GM12878 (cell line): Measurements from ENCODE around the gene PDIK1L. TPM values are rescaled to one million over a fixed set of nuclear protein-coding genes. Genes with fewer than 3 reads are reported as not detected.

Experiments
- ATAC-seq: fragments of 200-7000 bp; cut with Tn5 transposase; 3 replicates; pipeline ENCODE4 v1.9.1; 2020; ENCODE audit warnings: mild to moderate bottlenecking, moderate library complexity
- BruUV-seq: library from RNA; stranded (reverse); fragments of 400-500 nt; replicated peaks from 2 replicates; lab custom pipeline; 2021; lab: Mats Ljungman, UMichigan
- CTCF ChIA-PET: fragments of 300-600 bp; sonication (Branson Sonifier 250); formaldehyde crosslinking; extraction: SDS; loops from one replicate; lab custom pipeline; 2021; ENCODE audit warnings: inconsistent platforms; lab: Yijun Ruan, JAX
- POLR2A ChIA-PET: fragments of 350-600 bp; formaldehyde crosslinking; extraction: SDS; loops from one replicate; lab custom pipeline; 2021; ENCODE audit warnings: inconsistent platforms; lab: Charles Lee
- RAD21 ChIA-PET: fragments of 300-600 bp; sonication (Branson Sonifier 250); formaldehyde crosslinking; loops from one replicate; lab custom pipeline; 2023; ENCODE audit warnings: antibody characterized with exemption; ENCODE audit not compliant: unreplicated experiment; lab: Charles Lee
- SMC1A ChIA-PET: fragments of 300-600 bp; sonication (Branson Sonifier 250); formaldehyde crosslinking; loops from one replicate; lab custom pipeline; 2023; ENCODE audit not compliant: unreplicated experiment, uncharacterized antibody; lab: Charles Lee
- DNase-seq: peaks from one replicate; pipeline ENCODE4 v3.0.0-alpha.2; 2011; ENCODE audit warnings: low read depth, low spot score
- FAIRE-seq: peaks from 3 replicates; lab custom pipeline; 2011; peaks lifted over from hg19 to GRCh38; lab: Jason Lieb, UNC
- H2AFZ ChIP-seq: 2 replicates; pipeline ENCODE4 v1.6.0; 2011; ENCODE audit warnings: low read depth, low read length, control low read depth; ENCODE audit not compliant: control insufficient read depth
- H3K27ac ChIP-seq: 2 replicates; pipeline ENCODE4 v1.5.1; 2011; ENCODE audit warnings: control low read depth; ENCODE audit not compliant: control insufficient read depth, insufficient read depth
- H3K27me3 ChIP-seq, 2 experiments: replicated peaks in 1 of 2; 2 replicates each; pipeline versions ENCODE4 v1.6.0 to v1.6.1; 2011; ENCODE audit warnings: low read length in 1 of 2; ENCODE audit not compliant: control insufficient read depth in 2 of 2, insufficient read depth in 2 of 2
- H3K36me3 ChIP-seq, 2 experiments: 2 replicates each; pipeline ENCODE4 v1.5.1; 2011; ENCODE audit warnings: low read length in 1 of 2; ENCODE audit not compliant: control insufficient read depth in 2 of 2, insufficient read depth in 2 of 2
- H3K4me1 ChIP-seq: 2 replicates; pipeline ENCODE4 v1.6.1; 2011; ENCODE audit warnings: mild to moderate bottlenecking, low read length, moderate library complexity, mixed read lengths; ENCODE audit not compliant: control insufficient read depth, insufficient read depth
- H3K4me2 ChIP-seq: 2 replicates; pipeline ENCODE4 v1.6.0; 2011; ENCODE audit warnings: control low read depth; ENCODE audit not compliant: control insufficient read depth, insufficient read depth
- H3K4me3 ChIP-seq: fragments of 200-600 bp; sonication (generic); 2 replicates; pipeline ENCODE4 v1.5.1; 2016
- H3K79me2 ChIP-seq: 2 replicates; pipeline ENCODE4 v1.6.0; 2011; ENCODE audit warnings: low read length; ENCODE audit not compliant: control insufficient read depth, insufficient read depth
- H3K9ac ChIP-seq: 2 replicates; pipeline ENCODE4 v1.8.0; 2011; ENCODE audit warnings: low read length, control low read depth, mixed read lengths; ENCODE audit not compliant: control insufficient read depth, insufficient read depth
- H3K9me3 ChIP-seq: replicated peaks from 3 replicates; pipeline ENCODE4 v1.5.1; 2011; ENCODE audit warnings: mild to moderate bottlenecking, low read length; ENCODE audit not compliant: control insufficient read depth, insufficient read depth
- H4K20me1 ChIP-seq: 2 replicates; pipeline ENCODE4 v1.6.0; 2011; ENCODE audit not compliant: control insufficient read depth, insufficient read depth
- MEF2A ChIP-seq: IDR thresholded peaks from 2 replicates; pipeline ENCODE4 v1.6.1; 2011; ENCODE audit warnings: low read depth, mild to moderate bottlenecking, low read length, moderate library complexity; ENCODE audit not compliant: insufficient read depth
- SPI1 ChIP-seq: IDR thresholded peaks from 2 replicates; pipeline ENCODE4 v1.6.1; 2011; ENCODE audit warnings: low read depth, mild to moderate bottlenecking, low read length, moderate library complexity, borderline replicate concordance; ENCODE audit not compliant: insufficient read depth
- WGBS: methylation state at CpG from one replicate; pipeline ENCODE4 v1.1.6; 2016; ENCODE audit warnings: low lambda C conversion rate; ENCODE audit not compliant: insufficient replicate concordance, insufficient coverage; ENCODE audit errors: missing lambda C conversion rate; 5-methylcytosine and 5-hydroxymethylcytosine counted together
- in situ Hi-C: fragments of 300-500 bp; cut with MboI; formaldehyde crosslinking; loops from 9 replicates; pipeline ENCODE4 v1.14.3; 2018; ENCODE audit warnings: mixed read lengths
- intact Hi-C: fragments of 100-400 bp; cut with micrococcal nuclease; formaldehyde crosslinking; loops from one replicate; pipeline ENCODE4 v1.14.2; 2022; ENCODE audit not compliant: unreplicated experiment
- polyA plus RNA-seq, 11 experiments: library from polyadenylated mRNA; depleted of rRNA in 4 of 11; unstranded in 6 of 11; stranded (reverse) in 5 of 11; fragments of >200 nt; fragmentation: Nextera tagmentation in 4 of 11; fragmentation: Illumina TruSeq in 1 of 11; extraction: Ambion mirVana in 4 of 11; extraction: Trizol in 1 of 11; gene quantifications; 1 replicate in 1 of 11; 2 replicates in 10 of 11; pipeline versions ENCODE4 v1.2.1 to v1.2.3, GENCODE V29; 2011 to 2016; ENCODE audit warnings: inconsistent platforms in 2 of 11, missing spikeins in 2 of 11, low read depth in 1 of 11
- total RNA-seq, 4 experiments: library from RNA; depleted of rRNA in 3 of 4; stranded (reverse); fragments of >200 nt in 3 of 4; fragmentation: Illumina TruSeq in 1 of 4; extraction: Trizol in 1 of 4; gene quantifications; 2 replicates each; pipeline versions ENCODE4 v1.2.1 to v1.2.3, GENCODE V29; 2013 to 2021

The PDIK1L gene
- total and polyA plus RNA-seq, 10 of the 15 experiments (the other 5 are each of a cell fraction or from before 2014, with no cell fraction given): 4.0 to 15.9 (median 10.5) TPM

GRCh38 chr1:26155370-26156284 lies 44.0 kb downstream of the PDIK1L start:
- ChIA-PET POLR2A (no interaction called here), CTCF (interaction anchor here (0.8 to 4.8 kb wide), 5 partner anchors 11 to 128 kb away, joined by 3 to 24 read pairs (median 3); partner anchors contain the start of genes CEP85 and ZNF593), SMC1A (interaction anchor here (2.3 kb wide), 1 partner anchor 11 kb away, joined by 11 read pairs; no protein-coding TSS in a partner anchor), RAD21 (no interaction called here)
- 17% methylated on average over 21 of the region's 21 CpGs for whole genome bisulfite sequencing
- no peaks in the 10 kb centered on the region for H3K79me2 ChIP-seq
- H3K4me3 ChIP-seq: no peak overlapping the region
- peaks cover 1 to 12% of the 10 kb centered on the region in 2 experiments for H3K27me3 ChIP-seq
- no peak for TF ChIP-seq MEF2A
- H2AFZ ChIP-seq: no peak overlapping the region
- H3K4me2 ChIP-seq: no peak overlapping the region
- no peak overlapping the region for H3K27ac ChIP-seq
- ATAC-seq (no peak), DNase-seq (no peak), FAIRE-seq (no peak)
- H3K36me3 ChIP-seq: no peaks in the 10 kb centered on the region
- BruUV-seq: no TSS peak
- no peaks in the 10 kb centered on the region for H4K20me1 ChIP-seq
- H3K4me1 ChIP-seq: no peaks in the 10 kb centered on the region
- H3K9ac ChIP-seq: no peak overlapping the region
- in situ Hi-C loops (no loop called here), intact Hi-C loops (no loop called here)
- no peaks in the 10 kb centered on the region for H3K9me3 ChIP-seq

DNA sequence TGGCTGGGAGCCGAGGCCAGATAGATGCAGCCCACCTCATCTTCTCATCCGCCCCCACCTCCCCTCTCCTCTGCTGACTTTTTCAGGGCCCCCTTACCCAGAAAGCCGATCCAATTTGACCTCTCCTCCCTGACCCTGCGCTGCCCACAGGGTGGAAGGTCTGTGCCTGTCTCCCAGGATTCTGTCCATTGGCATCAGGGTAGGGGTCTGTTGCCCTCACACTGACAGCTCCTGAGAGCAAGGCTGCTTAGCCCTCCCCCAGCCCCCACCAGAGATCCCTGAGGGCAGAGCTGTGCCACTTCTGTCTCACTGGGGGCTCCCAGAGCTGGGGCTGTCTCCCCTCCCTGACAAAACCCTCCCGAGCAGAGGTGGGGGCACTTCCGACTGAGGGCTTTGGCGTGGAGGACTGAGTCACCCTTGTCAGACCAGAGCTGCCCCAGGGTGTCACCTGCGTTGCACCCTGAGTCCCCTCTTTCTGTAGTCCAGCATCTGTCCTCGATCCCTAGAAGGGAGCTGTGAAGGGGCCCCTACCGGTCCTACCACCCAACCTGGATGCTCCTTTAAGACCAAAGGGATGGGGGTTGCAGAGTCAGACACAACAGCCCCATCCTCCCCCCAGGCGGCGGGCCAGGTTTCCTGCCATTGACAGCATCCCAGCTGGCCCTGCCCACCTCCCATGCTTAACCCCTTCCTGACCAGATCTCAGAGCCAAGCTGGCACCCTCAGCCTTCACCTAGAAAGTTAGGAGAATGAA lies 44.8 kb downstream of the PDIK1L start:
- in situ Hi-C loops (no loop called here), intact Hi-C loops (no loop called here)
- ChIA-PET RAD21 (interaction anchor here (0.8 kb wide), 1 partner anchor 55 kb away, joined by 3 read pairs; no protein-coding TSS in a partner anchor), POLR2A (no interaction called here), CTCF (interaction anchor here (1.2 to 4.8 kb wide), 8 partner anchors 8 to 261 kb away, joined by 3 to 24 read pairs (median 4); partner anchors contain the start of genes C1orf232, CEP85 and ZNF593), SMC1A (interaction anchor here (2.3 kb wide), 1 partner anchor 11 kb away, joined by 11 read pairs; no protein-coding TSS in a partner anchor)
- Histone ChIP-seq H3K79me2 (no peaks in the 10 kb centered on the region), H3K27me3 (peaks cover 1 to 12% of the 10 kb centered on the region in 2 experiments), H3K27ac (no peak overlapping the region), H3K9me3 (no peaks in the 10 kb centered on the region), H3K4me3 (no peak overlapping the region), H3K9ac (no peak overlapping the region), H3K4me2 (no peak overlapping the region), H3K4me1 (no peaks in the 10 kb centered on the region), H2AFZ (no peak overlapping the region), H4K20me1 (no peaks in the 10 kb centered on the region), H3K36me3 (no peaks in the 10 kb centered on the region)
- no TSS peak for BruUV-seq
- no peak for FAIRE-seq
- 7% methylated on average over 10 of the region's 12 CpGs for WGBS
- DNase-seq: no peak
- ATAC-seq: no peak
- TF ChIP-seq SPI1: no peak
